Esophagus squamous epithelium (tissue), 5 donors: ENCODE data around the gene ITPK1. TPM values are rescaled to one million over a fixed set of nuclear protein-coding genes. Genes with fewer than 3 reads are reported as not detected.

ENCODE experiments used
- DNase-seq: peaks from one replicate; lab custom pipeline; 2025; lab: John Stamatoyannopoulos, UW
- H3K27ac ChIP-seq, 4 donors: fragments of 200-600 bp; sonication (generic); one replicate each; pipeline ENCODE4 v1.5.1; 2016 to 2019; ENCODE audit warnings: mild to moderate bottlenecking in 1 of 4
- H3K27me3 ChIP-seq, 4 donors: fragments of 200-600 bp; sonication (generic); 1 replicate in 3 of 4; 2 replicates in 1 of 4; pipeline versions ENCODE4 v1.5.1 to v1.6.0; 2017 to 2021; ENCODE audit warnings: antibody characterized with exemption in 1 of 4
- H3K36me3 ChIP-seq, 3 donors: fragments of 200-600 bp; sonication (generic); one replicate each; pipeline ENCODE4 v1.5.1; 2016 to 2019
- H3K4me1 ChIP-seq, 3 donors: fragments of 200-600 bp; sonication (generic); one replicate each; pipeline ENCODE4 v1.5.1; 2017 to 2019
- H3K4me3 ChIP-seq, 4 donors: fragments of 200-600 bp; sonication (generic); 1 replicate in 3 of 4; 2 replicates in 1 of 4; pipeline ENCODE4 v1.5.1; 2016 to 2019; ENCODE audit warnings: mild to moderate bottlenecking in 2 of 4, moderate library complexity in 1 of 4
- H3K9me3 ChIP-seq, 3 donors: fragments of 200-600 bp; sonication (generic); one replicate each; pipeline ENCODE4 v1.5.1; 2016 to 2019
- CTCF ChIP-seq, 6 experiments: fragments of 450-650 bp in 4 of 6; fragments of 200-600 bp in 2 of 6; sonication (generic) in 2 of 6; IDR thresholded peaks; one replicate each; pipeline ENCODE4 v1.5.1; 2016 to 2019; ENCODE audit warnings: antibody characterized with exemption in 6 of 6, mild to moderate bottlenecking in 4 of 6, moderate library complexity in 4 of 6
- POLR2A ChIP-seq, 4 donors: fragments of 450-650 bp; IDR thresholded peaks; one replicate each; pipeline ENCODE4 v1.6.1; 2017; ENCODE audit warnings: antibody characterized with exemption in 4 of 4, mild to moderate bottlenecking in 4 of 4, moderate library complexity in 3 of 4
- WGBS, 2 donors: methylation state at CpG; one replicate each; pipeline ENCODE4 v1.1.5; 2018; 5-methylcytosine and 5-hydroxymethylcytosine counted together
- intact Hi-C: fragments of 100-400 bp; cut with DNase I; formaldehyde crosslinking; loops from one replicate; pipeline ENCODE4 v1.15.0; 2022
- total RNA-seq, 4 donors: library from RNA; depleted of rRNA; stranded (reverse); fragments of >200 nt; gene quantifications; one replicate each; pipeline ENCODE4 v1.1.0, GENCODE V29; 2016
- donor health status: DM: yes; HTN: yes; CAD: no.

The ITPK1 gene
- total RNA-seq, 4 donors from 2014 or later: 14.2 to 34.5 (median 25.8) TPM

GRCh38 chr14:92941531-92941930 lies 174.2 kb downstream of the ITPK1 start:
- Histone ChIP-seq H3K27ac (no peak overlapping the region), H3K4me1 (peaks cover 2 to 35% (median 5%) of the 10 kb centered on the region in 3 donors), H3K4me3 (no peak overlapping the region), H3K9me3 (no peaks in the 10 kb centered on the region), H3K27me3 (no peaks in the 10 kb centered on the region), H3K36me3 (peaks cover 0 to 85% (median 8%) of the 10 kb centered on the region in 3 donors)
- no peak for DNase-seq
- intact Hi-C loops: no loop called here
- WGBS, 2 donors: 80 to 94% methylated on average over 1 to 15 of the region's 30 CpGs
- TF ChIP-seq CTCF (IDR thresholded peaks at IDR 0.05) (no peak), POLR2A (IDR thresholded peaks at IDR 0.05) (no peak)

- no peak overlapping the region for H3K4me3 ChIP-seq
- intact Hi-C loops: no loop called here
- no peaks in the 10 kb centered on the region for H3K27me3 ChIP-seq
- WGBS, 2 donors: 93 to 96% methylated on average over 4 to 8 of the region's 11 CpGs
- no peak for TF ChIP-seq CTCF (IDR thresholded peaks at IDR 0.05)
- no peak for TF ChIP-seq POLR2A (IDR thresholded peaks at IDR 0.05)
- H3K36me3 ChIP-seq: peaks cover 0 to 85% (median 7%) of the 10 kb centered on the region in 3 donors
- no peak for DNase-seq
- H3K4me1 ChIP-seq: peaks cover 0 to 27% (median 0%) of the 10 kb centered on the region in 3 donors
- no peaks in the 10 kb centered on the region for H3K9me3 ChIP-seq
- no peak overlapping the region for H3K27ac ChIP-seq
Observed at GRCh38 chr14:92940543-92940942, 175.2 kb downstream of the ITPK1 start.

GRCh38 chr14:92939699-92940098 lies 176.0 kb downstream of the ITPK1 start:
- TF ChIP-seq POLR2A (IDR thresholded peaks at IDR 0.05) (no peak), CTCF (IDR thresholded peaks at IDR 0.05) (no peak)
- intact Hi-C loops: no loop called here
- Histone ChIP-seq H3K27me3 (no peaks in the 10 kb centered on the region), H3K4me3 (no peak overlapping the region), H3K4me1 (peaks cover 0 to 27% (median 0%) of the 10 kb centered on the region in 3 donors), H3K9me3 (no peaks in the 10 kb centered on the region), H3K36me3 (peaks cover 0 to 78% (median 0%) of the 10 kb centered on the region in 3 donors), H3K27ac (no peak overlapping the region)
- WGBS, 2 donors: 60 to 63% methylated on average over 12 of the region's 12 CpGs
- DNase-seq: no peak

- Histone ChIP-seq H3K36me3 (peaks cover 0 to 72% (median 0%) of the 10 kb centered on the region in 3 donors), H3K27me3 (no peaks in the 10 kb centered on the region), H3K27ac (no peak overlapping the region), H3K4me3 (no peak overlapping the region), H3K4me1 (peaks cover 0 to 27% (median 0%) of the 10 kb centered on the region in 3 donors), H3K9me3 (no peaks in the 10 kb centered on the region)
- 87 to 88% methylated on average over 3 to 10 of the region's 27 CpGs for WGBS, 2 donors
- no peak for DNase-seq
- TF ChIP-seq POLR2A (IDR thresholded peaks at IDR 0.05) (no peak), CTCF (IDR thresholded peaks at IDR 0.05) (no peak)
- intact Hi-C loops: no loop called here
Observed at GRCh38 chr14:92938890-92939671, 176.6 kb downstream of the ITPK1 start.

GRCh38 chr14:92938235-92938875 lies 177.4 kb downstream of the ITPK1 start:
- Histone ChIP-seq H3K36me3 (peaks cover 0 to 65% (median 0%) of the 10 kb centered on the region in 3 donors), H3K4me3 (no peak overlapping the region), H3K27ac (no peak overlapping the region), H3K27me3 (no peaks in the 10 kb centered on the region), H3K9me3 (no peaks in the 10 kb centered on the region), H3K4me1 (peaks cover 0 to 27% (median 0%) of the 10 kb centered on the region in 3 donors)
- 16 to 40% methylated on average over 3 to 5 of the region's 9 CpGs for WGBS, 2 donors
- TF ChIP-seq POLR2A (IDR thresholded peaks at IDR 0.05): no peak
- no peak for DNase-seq
- intact Hi-C loops: no loop called here
